HepG2 (cell line): ENCODE measurements around the gene SLC2A10. TPM values are rescaled to one million over a fixed set of nuclear protein-coding genes. Genes with fewer than 3 reads are reported as not detected.

ENCODE experiments used
- ARID2 ChIP-seq: sonication (generic); formaldehyde crosslinking; IDR thresholded peaks from 2 replicates; pipeline ENCODE4 v1.8.1; 2022; ENCODE audit warnings: mild to moderate bottlenecking, missing genetic modification reagents, borderline replicate concordance
- BCL6 ChIP-seq: IDR thresholded peaks from 2 replicates; pipeline ENCODE4 v1.6.1; 2016; ENCODE audit warnings: missing genetic modification reagents, missing compliant biosample characterization
- EED ChIP-seq: sonication (generic); formaldehyde crosslinking; IDR thresholded peaks from 2 replicates; pipeline ENCODE4 v1.5.0; 2020; ENCODE audit warnings: mild to moderate bottlenecking, missing genetic modification reagents
- FLYWCH1 ChIP-seq: sonication (generic); formaldehyde crosslinking; IDR thresholded peaks from 2 replicates; pipeline ENCODE4 v1.8.1; 2023; ENCODE audit warnings: mild to moderate bottlenecking, missing genetic modification reagents
- FOXK2 ChIP-seq: fragments of 450-650 bp; IDR thresholded peaks from 2 replicates; pipeline ENCODE4 v1.6.1; 2016
- GTF3A ChIP-seq: sonication (generic); formaldehyde crosslinking; conservative IDR thresholded peaks from 2 replicates; pipeline ENCODE4 v1.4.0; 2020; ENCODE audit warnings: mild to moderate bottlenecking, missing genetic modification reagents
- IKZF1 ChIP-seq: fragments of 450-650 bp; IDR thresholded peaks from 2 replicates; pipeline ENCODE4 v1.7.1; 2016
- ISL2 ChIP-seq: sonication (generic); formaldehyde crosslinking; IDR thresholded peaks from 2 replicates; pipeline ENCODE4 v1.5.0; 2020; ENCODE audit warnings: missing genetic modification reagents
- MEIS1 ChIP-seq: sonication (generic); formaldehyde crosslinking; IDR thresholded peaks from 2 replicates; pipeline ENCODE4 v1.9.0; 2021; ENCODE audit warnings: mild to moderate bottlenecking, missing genetic modification reagents, moderate library complexity, borderline replicate concordance
- MXD4 ChIP-seq: IDR thresholded peaks from 2 replicates; pipeline ENCODE4 v1.6.1; 2016; ENCODE audit warnings: mild to moderate bottlenecking, missing biosample characterization, missing genetic modification reagents
- PHB2 ChIP-seq: fragments of 450-650 bp; IDR thresholded peaks from 2 replicates; pipeline ENCODE4 v1.6.1; 2018; ENCODE audit not compliant: partially characterized antibody
- POLR2AphosphoS5 ChIP-seq: IDR thresholded peaks from 2 replicates; pipeline ENCODE4 v1.6.1; 2012; ENCODE audit warnings: low read depth, low read length
- STAG1 ChIP-seq: sonication (generic); formaldehyde crosslinking; IDR thresholded peaks from 2 replicates; pipeline ENCODE4 v1.4.0; 2020; ENCODE audit warnings: missing genetic modification reagents
- TEAD3 ChIP-seq: optimal IDR thresholded peaks from 2 replicates; pipeline ENCODE3; 2016; ENCODE audit warnings: borderline replicate concordance
- WIZ ChIP-seq: sonication (generic); formaldehyde crosslinking; IDR thresholded peaks from 2 replicates; pipeline ENCODE4 v1.5.1; 2020; ENCODE audit warnings: mild to moderate bottlenecking, missing genetic modification reagents
- ZBTB7A ChIP-seq: sonication (generic); formaldehyde crosslinking; IDR thresholded peaks from 2 replicates; pipeline ENCODE4 v1.8.0; 2022; ENCODE audit warnings: mild to moderate bottlenecking, missing genetic modification reagents
- ZC3H4 ChIP-seq: sonication (generic); formaldehyde crosslinking; IDR thresholded peaks from 2 replicates; pipeline ENCODE4 v1.4.0; 2020; ENCODE audit warnings: missing genetic modification reagents, borderline replicate concordance
- ZFY ChIP-seq: sonication (generic); formaldehyde crosslinking; IDR thresholded peaks from 2 replicates; pipeline ENCODE4 v1.4.0; 2020; ENCODE audit warnings: missing genetic modification reagents
- ZMYM2 ChIP-seq: sonication (generic); formaldehyde crosslinking; IDR thresholded peaks from 2 replicates; pipeline ENCODE4 v1.8.0; 2022; ENCODE audit warnings: mild to moderate bottlenecking, missing genetic modification reagents
- ZNF329 ChIP-seq: sonication (generic); formaldehyde crosslinking; IDR thresholded peaks from 2 replicates; pipeline ENCODE4 v1.9.0; 2021; ENCODE audit warnings: low read depth, mild to moderate bottlenecking, missing genetic modification reagents
- ZNF430 ChIP-seq: sonication (generic); formaldehyde crosslinking; IDR thresholded peaks from 2 replicates; pipeline ENCODE4 v1.9.0; 2021; ENCODE audit warnings: mild to moderate bottlenecking, missing genetic modification reagents
- polyA plus RNA-seq, 8 experiments: library from polyadenylated mRNA; depleted of rRNA in 3 of 8; stranded (reverse) in 7 of 8; unstranded in 1 of 8; fragments of >200 nt; fragmentation: Illumina TruSeq in 4 of 8; extraction: Trizol in 4 of 8; gene quantifications; 2 replicates each; pipeline versions ENCODE4 v1.2.1 to v1.2.3, GENCODE V29; 2011 to 2016; ENCODE audit warnings: low read depth in 4 of 8, missing spikeins in 1 of 8, mixed read lengths in 1 of 8; ENCODE audit not compliant: insufficient read depth in 1 of 8
- total RNA-seq, 5 experiments: library from RNA; depleted of rRNA; stranded (reverse); fragments of >200 nt; fragmentation: Illumina TruSeq; extraction: Trizol; gene quantifications; 2 replicates each; pipeline ENCODE4 v1.2.3, GENCODE V29; 2016; ENCODE audit warnings: low read depth in 1 of 5
- TF ChIP-seq, protein P1 (sequence below): sonication (generic); formaldehyde crosslinking; IDR thresholded peaks from 2 replicates; pipeline ENCODE4 v1.5.0; 2020; ENCODE audit warnings: mild to moderate bottlenecking, missing genetic modification reagents
- TF ChIP-seq, protein P2 (sequence below): sonication (generic); formaldehyde crosslinking; IDR thresholded peaks from 2 replicates; pipeline ENCODE4 v1.9.0; 2022; ENCODE audit warnings: missing genetic modification reagents, mild to moderate bottlenecking, borderline replicate concordance
- TF ChIP-seq, protein P3 (sequence below): sonication (generic); formaldehyde crosslinking; IDR thresholded peaks from 2 replicates; pipeline ENCODE4 v1.4.0; 2020; ENCODE audit warnings: mild to moderate bottlenecking, missing genetic modification reagents
- TF ChIP-seq, protein P4 (sequence below): sonication (generic); formaldehyde crosslinking; conservative IDR thresholded peaks from 2 replicates; pipeline ENCODE4 v1.4.0; 2020; ENCODE audit warnings: mild to moderate bottlenecking, missing genetic modification reagents, moderate library complexity

The SLC2A10 gene
- total and polyA plus RNA-seq, 2 of the 13 experiments (the other 11 are each of a cell fraction or from before 2014, with no cell fraction given): 16.0 to 18.4 TPM

DNA sequence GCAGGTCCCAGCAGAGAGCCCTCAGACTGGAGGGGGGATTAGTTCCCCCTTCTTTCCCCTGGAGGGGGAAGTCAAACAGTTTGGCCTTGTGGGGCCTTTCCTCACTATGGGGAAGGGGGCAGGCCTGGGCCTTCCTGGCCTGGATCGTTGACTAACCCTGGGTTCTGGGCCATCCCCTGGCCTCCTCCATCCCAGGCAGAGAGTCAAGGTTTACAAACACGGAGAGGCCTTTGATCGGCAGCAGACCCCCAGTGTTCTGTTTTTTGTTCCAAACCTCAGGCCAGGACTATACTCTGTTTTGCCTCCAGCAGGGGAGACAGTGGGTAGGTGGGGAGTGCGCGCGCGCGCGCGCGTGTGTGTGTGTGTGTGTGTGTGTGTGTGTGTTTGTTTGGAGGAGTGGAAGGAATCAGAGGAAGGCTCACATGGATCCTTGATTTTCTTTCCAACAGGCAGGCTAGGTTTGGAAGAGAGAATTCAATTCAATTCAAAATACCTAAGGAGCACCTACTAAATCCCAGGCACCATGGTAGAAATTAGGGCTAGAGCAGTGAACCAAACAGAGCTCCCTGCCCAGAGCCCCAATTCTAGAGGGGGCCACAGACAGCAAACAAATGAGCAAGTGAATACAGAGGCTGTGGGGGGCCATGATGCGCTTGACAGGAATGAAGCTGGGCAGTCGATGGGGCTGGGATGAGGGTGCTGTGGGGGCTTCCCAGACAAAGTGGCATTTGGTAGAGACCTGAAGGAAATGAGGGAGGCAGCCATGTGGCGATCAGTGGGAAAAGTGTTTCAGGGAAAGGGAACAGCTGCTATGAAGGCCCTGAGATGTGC is 35.0 kb upstream of the SLC2A10 start (continued):
- TF ChIP-seq FLYWCH1 (CRISPR knock-in tag) (no peak), MEIS1 (CRISPR knock-in tag) (0 out of 2 replicates have a peak, but pooled peaks have one; percentile 58), ZNF430 (CRISPR knock-in tag) (peak; percentile 95), MXD4 (peak; percentile 72; the same call in 1 of the 2 replicates), EED (no peak), IKZF1 (no peak), ZFY (peak; percentile 91), ZBTB7A (CRISPR knock-in tag) (peak; percentile 97), GTF3A (CRISPR knock-in tag) (no peak), ISL2 (peak; percentile 97), ARID2 (no peak), STAG1 (CRISPR knock-in tag) (no peak; the same call in 1 of the 2 replicates), POLR2AphosphoS5 (peak; percentile 33; the same call in 1 of the 2 replicates), ZMYM2 (CRISPR knock-in tag) (peak; percentile 92), BCL6 (CRISPR knock-in tag) (peak; percentile 92), TEAD3 (CRISPR knock-in tag) (peak; percentile 81), PHB2 (no peak), WIZ (CRISPR knock-in tag) (peak; percentile 82; the same call in 1 of the 2 replicates), FOXK2 (peak; percentile 73), ZNF329 (no peak), ZC3H4 (CRISPR knock-in tag) (no peak)
- TF ChIP-seq, protein P1, sequence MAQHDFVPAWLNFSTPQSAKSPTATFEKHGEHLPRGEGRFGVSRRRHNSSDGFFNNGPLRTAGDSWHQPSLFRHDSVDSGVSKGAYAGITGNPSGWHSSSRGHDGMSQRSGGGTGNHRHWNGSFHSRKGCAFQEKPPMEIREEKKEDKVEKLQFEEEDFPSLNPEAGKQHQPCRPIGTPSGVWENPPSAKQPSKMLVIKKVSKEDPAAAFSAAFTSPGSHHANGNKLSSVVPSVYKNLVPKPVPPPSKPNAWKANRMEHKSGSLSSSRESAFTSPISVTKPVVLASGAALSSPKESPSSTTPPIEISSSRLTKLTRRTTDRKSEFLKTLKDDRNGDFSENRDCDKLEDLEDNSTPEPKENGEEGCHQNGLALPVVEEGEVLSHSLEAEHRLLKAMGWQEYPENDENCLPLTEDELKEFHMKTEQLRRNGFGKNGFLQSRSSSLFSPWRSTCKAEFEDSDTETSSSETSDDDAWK (CRISPR knock-in tag): no peak
- TF ChIP-seq, protein P2, sequence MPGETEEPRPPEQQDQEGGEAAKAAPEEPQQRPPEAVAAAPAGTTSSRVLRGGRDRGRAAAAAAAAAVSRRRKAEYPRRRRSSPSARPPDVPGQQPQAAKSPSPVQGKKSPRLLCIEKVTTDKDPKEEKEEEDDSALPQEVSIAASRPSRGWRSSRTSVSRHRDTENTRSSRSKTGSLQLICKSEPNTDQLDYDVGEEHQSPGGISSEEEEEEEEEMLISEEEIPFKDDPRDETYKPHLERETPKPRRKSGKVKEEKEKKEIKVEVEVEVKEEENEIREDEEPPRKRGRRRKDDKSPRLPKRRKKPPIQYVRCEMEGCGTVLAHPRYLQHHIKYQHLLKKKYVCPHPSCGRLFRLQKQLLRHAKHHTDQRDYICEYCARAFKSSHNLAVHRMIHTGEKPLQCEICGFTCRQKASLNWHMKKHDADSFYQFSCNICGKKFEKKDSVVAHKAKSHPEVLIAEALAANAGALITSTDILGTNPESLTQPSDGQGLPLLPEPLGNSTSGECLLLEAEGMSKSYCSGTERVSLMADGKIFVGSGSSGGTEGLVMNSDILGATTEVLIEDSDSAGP (CRISPR knock-in tag): peak; percentile 73; the same call in 1 of the 2 replicates
- TF ChIP-seq, protein P3, sequence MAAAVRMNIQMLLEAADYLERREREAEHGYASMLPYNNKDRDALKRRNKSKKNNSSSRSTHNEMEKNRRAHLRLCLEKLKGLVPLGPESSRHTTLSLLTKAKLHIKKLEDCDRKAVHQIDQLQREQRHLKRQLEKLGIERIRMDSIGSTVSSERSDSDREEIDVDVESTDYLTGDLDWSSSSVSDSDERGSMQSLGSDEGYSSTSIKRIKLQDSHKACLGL (CRISPR knock-in tag): peak; percentile 63; the same call in 1 of the 2 replicates
- TF ChIP-seq, protein P4, sequence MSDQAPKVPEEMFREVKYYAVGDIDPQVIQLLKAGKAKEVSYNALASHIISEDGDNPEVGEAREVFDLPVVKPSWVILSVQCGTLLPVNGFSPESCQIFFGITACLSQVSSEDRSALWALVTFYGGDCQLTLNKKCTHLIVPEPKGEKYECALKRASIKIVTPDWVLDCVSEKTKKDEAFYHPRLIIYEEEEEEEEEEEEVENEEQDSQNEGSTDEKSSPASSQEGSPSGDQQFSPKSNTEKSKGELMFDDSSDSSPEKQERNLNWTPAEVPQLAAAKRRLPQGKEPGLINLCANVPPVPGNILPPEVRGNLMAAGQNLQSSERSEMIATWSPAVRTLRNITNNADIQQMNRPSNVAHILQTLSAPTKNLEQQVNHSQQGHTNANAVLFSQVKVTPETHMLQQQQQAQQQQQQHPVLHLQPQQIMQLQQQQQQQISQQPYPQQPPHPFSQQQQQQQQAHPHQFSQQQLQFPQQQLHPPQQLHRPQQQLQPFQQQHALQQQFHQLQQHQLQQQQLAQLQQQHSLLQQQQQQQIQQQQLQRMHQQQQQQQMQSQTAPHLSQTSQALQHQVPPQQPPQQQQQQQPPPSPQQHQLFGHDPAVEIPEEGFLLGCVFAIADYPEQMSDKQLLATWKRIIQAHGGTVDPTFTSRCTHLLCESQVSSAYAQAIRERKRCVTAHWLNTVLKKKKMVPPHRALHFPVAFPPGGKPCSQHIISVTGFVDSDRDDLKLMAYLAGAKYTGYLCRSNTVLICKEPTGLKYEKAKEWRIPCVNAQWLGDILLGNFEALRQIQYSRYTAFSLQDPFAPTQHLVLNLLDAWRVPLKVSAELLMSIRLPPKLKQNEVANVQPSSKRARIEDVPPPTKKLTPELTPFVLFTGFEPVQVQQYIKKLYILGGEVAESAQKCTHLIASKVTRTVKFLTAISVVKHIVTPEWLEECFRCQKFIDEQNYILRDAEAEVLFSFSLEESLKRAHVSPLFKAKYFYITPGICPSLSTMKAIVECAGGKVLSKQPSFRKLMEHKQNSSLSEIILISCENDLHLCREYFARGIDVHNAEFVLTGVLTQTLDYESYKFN: peak; percentile 98
